CD4-positive, alpha-beta T cell treated with Interleukin-17A for 1 hour (primary cell): ENCODE data around the gene CD300LF.

Experiments
- DNase-seq: peaks from one replicate; pipeline ENCODE4 v3.0.0-alpha.2; 2020

Gene CD300LF

DNA sequence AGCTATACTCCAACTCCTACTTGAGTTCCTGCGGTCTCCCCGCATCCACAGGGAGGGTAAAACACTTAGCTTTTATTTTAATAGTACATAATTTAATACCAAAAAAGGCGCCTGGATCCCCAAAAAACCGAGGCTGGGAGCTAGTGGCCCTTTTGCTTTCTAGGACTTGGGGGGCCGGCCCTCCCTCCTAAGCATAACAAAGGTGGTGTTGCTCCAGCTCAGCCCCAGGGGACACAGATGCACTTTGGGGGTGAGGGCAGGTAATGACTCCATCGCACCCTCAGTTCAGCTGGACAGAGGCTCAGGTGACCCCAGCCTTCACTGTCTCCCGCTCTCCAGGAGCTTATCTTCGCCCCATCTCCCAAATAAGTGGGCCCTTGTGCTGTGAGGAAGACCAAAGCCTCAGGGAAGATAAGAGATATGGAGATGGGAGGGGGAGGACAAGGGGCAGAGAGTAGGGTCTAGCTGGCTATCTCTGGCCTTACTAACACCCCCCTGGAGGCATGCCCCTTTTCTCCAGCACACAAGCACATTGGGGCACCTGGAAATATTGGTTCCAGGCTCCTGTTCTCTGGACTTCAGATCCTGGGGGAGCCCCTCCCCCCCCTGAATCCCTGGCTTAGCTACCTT is 32.9 kb upstream of the CD300LF start:
- DNase-seq, result no peak

DNA sequence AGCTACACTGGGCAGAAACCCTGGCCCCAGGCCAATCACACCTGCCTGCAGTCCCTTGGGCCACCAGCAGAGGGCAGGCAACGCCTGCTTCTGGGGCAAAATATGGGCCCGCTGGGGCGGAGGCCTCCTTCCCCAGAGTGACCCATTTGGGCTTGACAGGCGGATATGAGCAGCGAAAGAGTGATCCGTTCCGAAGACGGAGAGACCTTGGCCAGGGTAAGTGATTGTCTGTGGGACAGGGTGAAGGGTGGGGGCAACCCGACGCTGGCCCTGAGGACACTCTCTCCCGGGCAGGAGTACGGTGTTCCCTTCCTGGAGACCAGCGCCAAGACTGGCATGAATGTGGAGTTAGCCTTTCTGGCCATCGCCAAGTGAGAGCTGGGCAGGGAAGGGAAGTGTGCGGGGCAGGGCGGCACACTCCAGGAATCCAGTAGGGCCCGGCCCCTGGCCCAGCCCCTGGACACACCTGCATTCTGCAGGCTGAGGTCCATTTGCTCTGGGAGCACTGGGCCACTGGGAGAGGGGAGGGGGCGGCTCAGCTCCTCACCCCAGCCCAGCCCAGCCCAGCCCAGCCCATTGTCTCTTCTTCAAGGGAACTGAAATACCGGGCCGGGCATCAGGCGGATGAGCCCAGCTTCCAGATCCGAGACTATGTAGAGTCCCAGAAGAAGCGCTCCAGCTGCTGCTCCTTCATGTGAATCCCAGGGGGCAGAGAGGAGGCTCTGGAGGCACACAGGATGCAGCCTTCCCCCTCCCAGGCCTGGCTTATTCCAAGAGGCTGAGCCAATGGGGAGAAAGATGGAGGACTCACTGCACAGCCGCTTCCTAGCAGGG is 32.2 kb upstream of the CD300LF start:
- DNase-seq, result peak; percentile 88

DNA sequence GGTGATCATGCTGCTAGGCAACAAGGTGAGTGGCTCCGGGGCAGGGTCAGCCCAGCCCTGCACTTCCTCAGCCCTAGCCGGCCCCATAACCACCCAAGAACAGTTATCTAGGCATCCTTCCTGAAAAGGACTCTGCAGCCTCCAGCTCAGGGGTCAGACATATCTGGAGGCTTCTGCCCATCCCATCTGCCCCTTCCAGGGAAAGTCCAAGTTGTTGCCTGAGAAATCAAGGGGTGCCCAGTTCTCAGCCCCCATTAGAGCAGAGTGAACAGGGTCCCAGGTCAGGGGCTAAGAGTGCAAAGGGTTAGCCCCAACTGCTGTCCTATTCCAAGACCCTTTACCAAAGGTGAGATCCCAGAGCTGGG is 31.6 kb upstream of the CD300LF start:
- DNase-seq, result no peak

DNA sequence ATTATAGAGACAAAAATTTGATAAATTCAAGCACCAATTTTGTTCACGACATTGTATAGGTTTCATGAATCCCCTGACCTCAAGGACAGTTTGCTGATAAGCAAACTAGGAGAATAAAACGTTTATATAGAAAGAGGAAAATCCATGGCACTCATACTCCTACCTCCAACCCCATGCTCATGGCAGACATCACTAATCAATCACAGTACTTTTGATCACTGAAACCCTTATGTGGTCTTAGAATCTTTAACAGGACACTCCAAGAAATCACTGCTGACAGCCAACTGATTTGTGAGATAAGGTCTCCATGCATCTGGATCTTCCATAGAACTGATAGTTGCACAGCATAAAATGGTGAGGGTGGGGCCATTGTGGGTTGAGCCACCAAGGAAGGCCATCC is 31.0 kb upstream of the CD300LF start:
- no peak for DNase-seq

DNA sequence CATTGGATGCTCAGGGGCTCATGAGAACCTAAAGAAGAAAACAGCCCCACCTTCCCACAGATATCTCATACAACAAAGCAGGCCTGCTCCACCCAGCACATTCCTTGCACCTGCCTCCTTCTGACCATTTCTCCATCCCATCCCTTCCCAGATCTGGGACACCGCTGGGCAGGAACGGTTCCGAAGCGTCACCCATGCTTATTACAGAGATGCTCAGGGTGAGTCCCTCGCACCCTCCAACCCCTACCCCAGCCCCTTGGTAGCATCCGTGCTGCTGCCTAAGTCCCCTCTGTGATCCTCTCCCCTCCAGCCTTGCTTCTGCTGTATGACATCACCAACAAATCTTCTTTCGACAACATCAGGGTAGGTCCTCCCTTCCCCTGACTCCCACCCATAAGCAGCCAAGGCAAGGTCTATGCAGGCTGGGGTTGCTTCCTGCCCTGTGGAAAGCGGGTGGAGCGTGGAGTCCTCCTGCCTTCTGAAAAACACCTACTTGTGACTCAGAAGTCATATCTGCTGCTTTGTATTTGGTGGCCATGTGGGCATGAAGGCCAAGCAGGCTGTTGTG is 30.3 kb upstream of the CD300LF start:
- no peak for DNase-seq

DNA sequence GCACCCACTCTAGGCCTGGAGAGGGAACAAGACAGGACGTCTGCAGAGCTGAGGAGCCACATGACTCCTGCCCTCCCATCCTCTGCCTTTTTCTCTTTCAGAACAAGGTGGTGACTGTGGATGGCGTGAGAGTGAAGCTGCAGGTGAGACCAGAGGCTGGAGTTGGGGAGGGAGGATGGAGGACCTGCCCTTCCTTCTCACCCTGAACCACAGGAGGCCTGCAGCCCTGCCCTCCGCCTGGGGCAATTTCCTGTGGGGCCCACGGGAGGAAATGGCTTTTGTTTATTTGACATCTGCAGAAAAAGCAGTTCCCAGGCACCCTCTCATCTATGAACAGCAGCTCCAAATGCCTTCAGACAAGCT is 29.4 kb upstream of the CD300LF start:
- peak; percentile 61 for DNase-seq

DNA sequence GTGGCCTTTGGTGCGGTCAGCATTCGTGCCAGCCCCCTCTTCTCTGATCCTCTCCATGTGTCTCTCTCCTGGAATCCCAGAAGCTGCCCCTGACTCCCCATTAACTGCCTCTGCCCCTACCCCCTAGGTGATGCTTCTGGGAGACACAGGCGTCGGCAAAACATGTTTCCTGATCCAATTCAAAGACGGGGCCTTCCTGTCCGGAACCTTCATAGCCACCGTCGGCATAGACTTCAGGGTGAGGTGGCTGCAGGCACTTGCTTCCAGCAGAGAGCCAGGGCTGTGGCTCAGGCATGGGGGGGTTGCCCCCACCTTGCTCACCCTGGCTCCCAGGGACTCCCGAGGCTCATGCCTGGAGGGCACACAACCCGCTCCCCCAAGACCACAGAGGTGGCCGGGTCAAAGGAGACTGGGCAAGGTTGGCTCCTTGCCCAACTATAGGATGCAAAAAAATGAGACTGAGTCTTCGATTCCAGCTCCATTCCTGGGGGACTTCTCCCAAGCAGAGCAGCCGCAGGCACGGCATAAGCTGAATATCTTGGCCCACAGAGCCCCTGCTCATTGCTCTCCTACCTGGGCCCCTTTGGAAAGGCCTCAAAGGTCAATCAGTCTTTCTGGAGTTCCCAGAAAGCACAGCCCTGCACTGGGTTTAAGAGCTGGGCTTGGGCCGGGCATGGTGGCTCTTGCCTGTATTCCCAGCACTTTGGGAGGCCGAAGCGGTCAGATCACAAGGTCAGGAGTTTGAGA is 28.1 kb upstream of the CD300LF start:
- DNase-seq, result no peak

DNA sequence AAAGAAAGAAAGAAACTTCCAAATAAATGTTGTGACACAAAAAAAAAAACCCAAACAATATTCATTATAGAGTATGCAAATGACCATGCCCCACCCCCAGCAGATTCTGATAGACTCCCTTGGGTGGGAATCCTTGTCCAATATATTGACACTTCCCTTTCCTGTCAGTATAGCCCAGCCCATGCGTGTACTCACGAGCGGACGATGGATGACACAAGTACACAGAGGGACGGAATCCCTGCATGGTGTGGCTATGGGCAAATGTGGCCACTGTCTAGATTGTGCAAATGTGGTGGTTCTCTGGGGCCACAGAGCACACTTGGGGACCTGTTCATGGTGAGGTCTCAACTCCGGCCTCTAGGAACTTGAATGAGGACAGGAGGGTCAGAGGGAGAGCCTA is 27.4 kb upstream of the CD300LF start:
- DNase-seq, result no peak

DNA sequence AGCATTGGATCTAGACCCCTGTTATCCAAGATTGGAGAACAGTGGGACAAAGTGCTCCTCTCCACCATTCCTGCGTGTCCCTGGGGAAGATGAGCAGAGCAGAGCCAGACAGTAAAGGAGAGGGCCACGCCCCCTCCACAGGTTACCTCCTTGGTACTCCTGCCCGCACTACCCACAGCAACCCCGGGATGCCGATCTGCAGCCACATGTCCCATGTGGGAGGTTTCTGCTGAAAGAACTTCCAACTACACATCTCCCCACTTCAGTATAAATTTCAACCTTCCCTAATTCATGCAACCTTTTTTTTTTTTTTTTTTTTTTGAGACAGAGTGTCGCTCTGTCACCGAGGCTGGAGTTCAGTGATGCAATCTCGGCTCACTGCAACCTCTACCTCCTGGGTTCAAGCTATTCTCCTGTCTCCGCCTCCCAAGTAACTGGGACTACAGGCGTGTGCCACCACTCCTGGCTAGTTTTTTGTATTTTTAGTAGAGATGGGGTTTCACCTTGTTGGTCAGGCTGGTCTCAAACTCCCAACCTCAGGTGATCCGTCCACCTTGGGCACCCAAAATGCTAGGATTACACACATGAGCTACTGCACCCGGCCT is 26.6 kb upstream of the CD300LF start:
- DNase-seq, result no peak

DNA sequence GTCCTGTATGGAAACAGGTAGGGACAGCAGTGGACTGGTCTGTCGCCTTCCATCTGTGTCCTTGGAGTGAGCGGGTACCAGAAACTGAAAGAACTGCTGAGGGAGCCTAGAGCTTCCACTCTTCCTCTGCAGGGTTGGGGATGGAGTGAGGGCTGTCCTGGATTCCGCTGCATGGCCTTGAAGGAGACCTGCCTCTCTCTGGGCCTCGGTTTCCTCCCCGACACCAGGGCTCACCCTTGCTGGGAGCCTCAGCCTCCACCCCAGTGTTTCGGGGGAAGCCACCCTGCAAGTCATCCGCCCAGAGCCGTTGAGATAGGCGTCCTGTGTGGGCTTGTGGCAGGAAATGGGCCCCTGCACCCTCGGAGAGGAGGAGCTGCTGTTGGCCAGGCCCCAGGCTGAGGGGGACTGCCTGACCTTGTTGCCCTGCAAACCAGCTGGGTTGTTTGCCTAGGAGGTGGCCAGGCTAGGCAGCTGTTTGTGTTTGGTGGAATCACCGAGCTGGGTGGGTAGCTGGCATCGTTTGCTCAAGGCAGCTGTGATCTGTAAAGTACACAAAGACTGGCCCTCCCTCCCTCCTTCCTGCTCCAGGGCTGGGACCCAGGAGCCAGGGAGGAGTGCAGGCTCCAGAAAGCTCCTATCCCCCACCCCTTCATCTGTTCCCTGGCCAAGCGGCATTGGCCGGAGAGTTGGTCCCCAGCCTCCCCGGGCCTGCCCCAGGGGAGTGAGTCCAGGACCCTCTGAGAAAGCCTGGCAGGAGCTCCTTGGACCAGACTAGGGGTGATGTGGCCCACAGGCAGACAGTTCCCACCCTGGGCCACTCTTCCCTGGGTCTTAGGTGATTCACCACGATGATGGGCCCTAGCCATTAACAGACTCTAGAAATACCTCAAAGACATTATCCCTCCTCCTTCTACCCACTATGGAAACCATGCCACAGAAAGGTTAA is 25.6 kb upstream of the CD300LF start:
- DNase-seq, result peak; percentile 85

DNA sequence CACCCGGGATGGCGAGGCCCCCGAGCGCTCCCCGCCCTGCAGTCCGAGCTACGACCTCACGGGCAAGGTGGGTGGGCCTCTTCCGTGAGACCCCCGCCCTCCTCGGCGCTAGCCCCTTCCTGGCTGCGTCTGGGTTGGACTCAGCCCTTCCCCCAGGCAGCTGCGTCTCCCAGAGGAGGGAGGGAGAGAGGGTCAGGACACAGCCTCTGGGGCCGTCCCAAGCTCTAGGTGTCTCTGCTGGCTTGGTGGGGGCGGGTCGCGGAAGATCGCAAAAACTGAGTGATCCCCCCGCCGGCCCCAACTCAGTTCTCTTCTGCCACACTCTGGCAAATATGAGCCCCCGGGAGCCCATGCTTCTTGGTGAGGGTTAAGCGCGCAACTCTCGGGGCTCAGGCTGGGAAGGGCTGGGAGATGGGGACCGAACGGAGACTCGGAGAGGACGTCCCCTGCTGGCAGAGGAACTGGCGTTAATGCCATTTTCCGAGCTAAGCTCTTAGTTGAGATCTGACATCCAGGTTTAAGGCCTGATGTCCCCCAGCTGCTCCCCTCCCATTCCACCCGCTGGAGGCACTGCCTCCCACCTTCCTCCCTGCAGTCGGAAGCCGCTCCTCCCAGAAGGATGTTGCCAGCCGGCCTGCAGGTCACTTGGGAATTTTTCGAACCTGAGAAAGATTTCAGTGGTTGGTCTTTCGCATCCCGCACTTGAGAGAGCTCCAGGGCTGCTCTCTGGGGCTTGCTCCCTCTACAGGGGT is 24.8 kb upstream of the CD300LF start:
- peak; percentile 58 for DNase-seq

DNA sequence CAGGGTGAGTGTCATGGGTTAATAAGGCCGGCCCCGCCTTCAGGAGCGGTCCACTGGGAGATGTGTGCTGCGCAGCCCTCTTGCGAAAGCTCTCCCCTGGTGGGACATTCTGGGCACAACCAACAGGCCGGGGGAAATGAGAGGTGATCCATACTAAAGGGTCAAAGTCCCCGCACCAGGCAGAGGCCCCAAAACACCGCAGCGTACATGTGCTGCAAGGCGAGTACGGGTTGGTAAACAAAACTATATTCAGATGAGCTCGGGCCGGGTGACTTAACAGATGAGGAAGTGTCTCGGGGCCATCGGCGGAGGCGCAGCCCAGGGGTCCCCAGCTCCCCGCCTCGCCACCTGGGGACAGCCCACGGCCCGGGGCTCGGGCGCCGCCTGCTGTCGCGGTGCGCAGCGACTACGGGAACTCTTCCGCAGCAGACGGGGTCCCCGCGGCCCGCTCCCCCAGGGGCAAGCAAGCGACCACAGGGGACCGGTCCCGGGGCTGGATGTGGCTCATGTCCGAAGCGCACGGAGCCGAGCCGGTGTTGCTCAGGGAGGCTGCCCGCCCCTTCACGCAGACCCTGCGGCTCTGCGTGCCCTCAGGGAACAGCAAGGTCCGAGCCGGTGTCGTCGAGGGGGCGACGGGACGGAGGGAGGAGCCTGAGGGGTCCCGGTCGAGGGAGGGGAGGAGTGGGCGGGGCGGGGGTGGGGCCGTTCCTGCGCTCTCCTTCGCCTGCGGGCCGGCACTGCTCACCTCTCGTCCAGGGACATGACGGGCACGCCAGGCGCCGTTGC is 24.0 kb upstream of the CD300LF start, which contains the start of gene RAB37:
RAB37 (plus strand) TSS at position 744 of the 786 bp plus-strand sequence; CDS start at position 761, 17 bp downstream.
- DNase-seq, result peak; percentile 54

DNA sequence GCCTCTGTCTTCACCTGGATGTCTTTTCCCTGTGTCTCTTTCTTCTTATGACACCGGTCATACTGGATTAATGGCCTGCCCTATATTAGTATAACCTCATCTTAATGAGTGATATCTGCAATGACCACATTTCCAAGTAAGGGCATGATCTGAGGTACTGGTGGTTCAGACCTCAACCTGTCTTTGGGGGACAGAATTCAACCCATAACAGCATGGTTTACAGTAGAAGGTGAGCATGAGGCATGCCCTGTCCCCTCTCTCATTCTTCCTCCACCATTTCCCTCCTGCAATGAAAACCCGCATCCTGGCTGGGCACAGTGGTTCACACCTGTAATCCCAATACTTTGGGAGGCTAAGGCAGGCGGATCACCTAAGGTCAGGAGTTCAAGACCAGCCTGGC is 21.5 kb upstream of the CD300LF start:
- no peak for DNase-seq

DNA sequence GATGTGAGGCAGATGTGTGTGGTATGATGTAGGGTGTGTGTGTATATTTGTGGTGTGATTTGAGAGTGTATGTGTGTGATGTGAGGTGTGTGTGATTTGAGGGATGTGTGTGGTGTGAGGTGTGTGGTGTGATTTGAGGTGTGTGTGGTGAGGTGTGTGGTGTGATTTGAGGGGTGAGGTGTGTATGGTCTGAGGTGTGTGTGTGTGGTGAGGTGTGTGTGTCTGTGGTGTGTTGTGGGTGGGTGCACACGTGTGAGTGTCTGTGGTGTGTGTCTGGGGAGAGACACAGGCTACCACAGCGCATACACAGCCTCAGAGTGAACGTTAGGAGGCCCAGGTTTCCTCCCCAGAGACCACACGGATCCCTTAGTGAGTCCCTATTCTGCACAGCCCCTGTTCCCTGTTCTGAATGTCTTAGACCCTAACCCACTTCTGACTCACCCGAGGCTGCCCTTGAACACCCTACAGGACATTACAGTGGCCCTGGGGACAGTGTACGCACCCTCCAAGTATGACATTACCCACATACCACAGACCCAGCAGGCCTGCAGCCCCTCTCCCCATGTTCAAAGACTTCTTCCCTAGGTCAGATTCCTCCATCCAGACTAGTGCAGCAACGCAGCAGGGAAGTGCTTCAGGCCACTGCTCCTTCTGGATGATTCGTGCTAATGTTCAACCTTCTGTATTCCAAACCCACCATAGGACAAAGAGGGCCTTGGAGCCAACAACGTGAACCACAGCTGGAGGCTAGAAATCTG is 20.8 kb upstream of the CD300LF start:
- DNase-seq, result peak; percentile 56

DNA sequence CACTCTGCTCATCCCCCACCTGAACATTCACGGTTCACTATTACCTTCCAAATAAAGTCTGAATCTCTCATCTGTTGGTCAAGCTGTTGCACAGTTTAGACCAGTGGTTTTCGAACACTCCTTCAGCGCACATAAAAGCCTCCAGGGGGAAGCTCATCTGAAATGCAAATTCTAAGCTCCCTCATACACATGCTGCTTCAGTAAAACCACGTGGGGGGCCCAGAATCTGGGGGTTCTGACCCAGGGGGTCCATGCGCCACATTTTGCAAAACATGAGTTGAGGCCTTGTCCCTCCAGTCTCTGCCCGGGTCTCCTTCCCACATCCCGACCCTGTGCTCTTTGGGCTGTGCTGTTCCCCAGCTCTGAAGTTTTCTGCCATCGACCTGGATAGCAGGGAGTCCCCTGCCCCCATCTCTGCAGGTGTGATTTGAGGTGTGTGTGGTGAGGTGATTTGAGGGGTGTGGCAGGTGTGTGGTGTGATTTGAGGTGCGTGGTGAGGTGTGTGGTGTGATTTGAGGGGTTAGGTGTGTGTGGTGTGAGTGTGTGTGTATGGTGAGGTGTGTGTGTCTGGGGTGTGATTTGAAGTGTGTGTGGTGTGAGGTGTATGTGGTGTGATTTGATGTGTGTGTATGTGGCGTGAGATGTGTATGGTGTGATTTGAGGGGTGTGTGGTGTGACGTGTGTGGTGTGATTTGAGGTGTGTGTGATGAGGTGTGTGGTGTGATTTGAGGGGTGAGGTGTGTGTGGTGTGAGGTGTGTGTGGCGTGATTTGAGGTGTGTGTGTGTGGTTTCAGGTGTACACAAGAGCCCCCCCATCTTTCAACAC is 19.5 kb upstream of the CD300LF start:
- no peak for DNase-seq

DNA sequence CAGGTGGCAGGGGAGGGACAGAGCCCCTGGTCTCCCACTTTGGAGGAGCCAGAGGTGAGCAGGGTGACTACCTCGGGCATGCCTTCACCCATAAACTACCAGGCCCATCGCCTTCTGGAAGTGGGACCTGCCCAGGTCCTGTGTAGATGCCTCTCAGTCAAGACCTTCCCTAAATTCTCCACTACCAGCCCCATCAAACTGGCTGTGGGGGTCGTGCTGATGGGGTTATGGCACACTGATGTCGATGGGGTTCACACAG is 18.6 kb upstream of the CD300LF start:
- no peak for DNase-seq

DNA sequence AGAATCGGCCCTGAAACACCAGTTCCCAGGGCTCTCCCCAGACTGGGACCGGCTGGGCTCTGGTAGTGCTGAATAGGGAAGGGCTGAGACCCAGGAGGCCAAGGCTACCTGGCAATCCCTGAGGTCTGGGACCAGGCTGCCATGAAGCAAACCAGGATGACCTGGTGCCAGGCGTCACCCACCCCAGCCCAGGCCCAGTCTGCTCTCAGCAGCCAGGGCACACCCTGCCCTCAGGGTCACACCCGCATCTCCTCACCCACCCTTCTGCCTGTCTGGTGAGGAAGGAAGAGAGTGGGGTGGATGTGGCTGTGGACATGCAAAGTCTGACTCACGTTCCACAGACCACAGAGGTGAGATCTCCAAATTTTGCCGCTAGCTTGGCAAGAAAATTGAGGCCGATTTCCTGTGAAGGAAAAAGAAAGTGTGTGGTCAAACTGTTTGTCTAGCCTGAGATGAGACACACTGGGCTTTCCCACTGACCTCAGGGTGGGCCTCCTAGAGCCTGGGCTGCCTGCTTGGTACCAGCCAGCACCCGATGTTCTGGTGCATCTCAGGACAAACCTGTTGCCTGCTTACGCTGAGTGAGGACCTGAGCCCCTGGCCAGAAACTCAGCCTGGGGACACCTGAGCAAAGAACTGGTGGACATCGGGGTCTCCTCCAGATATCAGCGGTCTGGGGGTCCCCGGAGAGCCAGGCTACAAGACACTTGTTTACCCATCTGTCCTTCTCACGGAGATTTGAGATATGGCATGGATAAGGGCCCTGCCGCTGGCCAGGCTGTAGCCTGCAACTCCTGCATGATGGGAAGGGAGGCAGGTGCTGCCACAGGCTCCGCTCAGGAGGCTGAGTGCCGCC is 18.0 kb upstream of the CD300LF start:
- DNase-seq, result peak; percentile 79

DNA sequence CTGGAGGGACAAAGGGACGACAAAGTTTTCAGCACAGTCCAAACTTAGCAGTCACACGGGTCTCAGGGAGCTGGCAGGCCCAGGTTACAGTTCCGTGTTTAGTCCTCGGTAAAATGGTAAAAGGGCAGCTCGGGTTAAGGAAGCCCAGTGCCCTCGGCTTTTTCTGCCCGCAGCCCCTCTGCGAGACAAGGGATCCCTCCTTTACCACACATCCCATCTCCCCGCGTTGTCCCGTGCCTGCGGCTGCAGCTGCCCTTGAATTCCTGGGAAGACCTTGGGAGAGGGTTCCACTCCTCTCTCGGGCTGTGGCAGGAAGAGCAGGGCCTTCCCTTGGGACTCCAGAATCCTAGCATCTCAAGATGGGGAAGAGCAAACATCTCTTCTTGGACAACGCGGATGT is 17.1 kb upstream of the CD300LF start:
- DNase-seq, result no peak
